ENCODE data around the gene PHYHIPL. TPM values are rescaled to one million over a fixed set of nuclear protein-coding genes. Genes with fewer than 3 reads are reported as not detected.
A peak's percentile ranks its signal among the peaks of the same experiment; 100 is the strongest.

The PHYHIPL gene
- total and polyA plus RNA-seq, 2 experiments from 2014 or later, result 1.1 TPM; not detected in 1

DNA sequence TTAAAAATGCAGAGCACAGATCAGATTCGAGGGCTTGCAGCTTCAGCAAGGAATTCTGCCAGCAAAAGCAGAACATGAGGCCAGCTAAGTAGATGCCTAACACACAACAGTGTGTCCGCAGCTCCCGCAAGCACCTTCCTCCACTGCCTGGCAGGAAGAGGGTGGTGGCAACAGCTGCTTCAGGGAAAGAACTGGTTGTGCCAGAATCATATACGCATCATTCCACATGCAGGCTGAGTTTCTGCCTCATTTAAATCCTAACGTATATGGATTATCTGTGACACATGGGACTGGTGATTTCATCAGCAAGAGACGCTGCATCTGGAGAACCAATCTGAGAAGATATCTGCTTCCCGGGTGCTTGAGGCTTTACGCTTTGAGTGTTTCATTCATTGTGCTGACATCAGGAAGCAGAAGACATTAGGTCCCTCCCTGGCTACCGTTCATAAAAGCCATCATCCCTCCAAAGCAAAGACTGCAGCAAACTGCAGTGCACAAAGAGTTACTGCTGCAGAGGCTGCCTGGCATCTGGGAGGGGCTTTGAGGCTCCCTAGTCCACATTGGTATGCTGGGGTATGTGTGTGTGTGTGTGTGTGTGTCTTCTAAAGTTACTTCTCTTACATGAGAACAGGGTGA is 107.1 kb downstream of the PHYHIPL start:
- Histone ChIP-seq H3K36me3 (no peaks in the 10 kb centered on the region), H3K9me3 (ENCODE audit: low read depth) (no peaks in the 10 kb centered on the region), H3K4me3 (no peak overlapping the region), H3K27me3 (no peaks in the 10 kb centered on the region), H3K4me1 (ENCODE audit: low read depth) (peaks cover 3% of the 10 kb centered on the region), H3K27ac (no peak overlapping the region)
- TF ChIP-seq, protein P1, sequence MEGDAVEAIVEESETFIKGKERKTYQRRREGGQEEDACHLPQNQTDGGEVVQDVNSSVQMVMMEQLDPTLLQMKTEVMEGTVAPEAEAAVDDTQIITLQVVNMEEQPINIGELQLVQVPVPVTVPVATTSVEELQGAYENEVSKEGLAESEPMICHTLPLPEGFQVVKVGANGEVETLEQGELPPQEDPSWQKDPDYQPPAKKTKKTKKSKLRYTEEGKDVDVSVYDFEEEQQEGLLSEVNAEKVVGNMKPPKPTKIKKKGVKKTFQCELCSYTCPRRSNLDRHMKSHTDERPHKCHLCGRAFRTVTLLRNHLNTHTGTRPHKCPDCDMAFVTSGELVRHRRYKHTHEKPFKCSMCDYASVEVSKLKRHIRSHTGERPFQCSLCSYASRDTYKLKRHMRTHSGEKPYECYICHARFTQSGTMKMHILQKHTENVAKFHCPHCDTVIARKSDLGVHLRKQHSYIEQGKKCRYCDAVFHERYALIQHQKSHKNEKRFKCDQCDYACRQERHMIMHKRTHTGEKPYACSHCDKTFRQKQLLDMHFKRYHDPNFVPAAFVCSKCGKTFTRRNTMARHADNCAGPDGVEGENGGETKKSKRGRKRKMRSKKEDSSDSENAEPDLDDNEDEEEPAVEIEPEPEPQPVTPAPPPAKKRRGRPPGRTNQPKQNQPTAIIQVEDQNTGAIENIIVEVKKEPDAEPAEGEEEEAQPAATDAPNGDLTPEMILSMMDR (IDR thresholded peaks at IDR 0.05; ENCODE audit: low read depth, low read length), result no peak
- peak in 1 of 2 donors; percentile 40 for DNase-seq (ENCODE audit: low read depth in 1 of 2, low spot score in 1 of 2)

DNA sequence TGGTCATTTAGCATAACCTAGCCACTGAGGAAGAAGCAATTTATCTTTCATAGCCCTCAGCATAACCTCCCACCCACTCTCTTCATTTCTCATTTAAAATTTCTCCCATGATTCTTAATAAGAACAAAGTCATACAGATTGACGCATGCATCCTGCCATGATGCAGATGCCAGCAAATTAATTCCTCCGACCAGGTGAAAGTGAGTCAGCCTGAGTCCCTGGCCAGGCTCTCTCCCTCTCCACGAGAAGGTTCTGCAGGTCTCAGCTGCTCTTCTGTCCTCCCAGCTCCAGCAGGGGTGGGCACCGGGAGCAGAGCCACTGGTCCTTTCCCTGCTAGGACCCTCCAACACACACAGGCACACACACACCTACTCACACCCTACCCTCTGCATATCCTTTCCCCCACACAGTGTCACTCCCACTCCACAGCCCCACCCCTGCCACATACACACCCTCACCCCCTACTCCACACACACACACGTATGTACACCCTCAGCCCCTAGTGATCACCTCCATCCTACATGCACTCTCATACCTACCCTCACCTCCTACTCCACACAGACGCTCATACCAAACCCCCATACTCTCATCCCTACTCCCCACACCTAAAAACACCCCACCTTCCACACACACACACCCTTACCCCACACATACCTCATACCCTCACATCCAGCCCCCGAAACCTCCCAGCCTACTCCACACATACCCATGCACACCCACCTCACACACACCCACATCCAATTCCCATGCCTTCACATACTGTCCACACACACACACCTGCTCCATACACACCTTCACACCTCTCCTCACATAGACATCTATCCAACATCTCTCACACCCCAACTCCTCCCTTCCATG is 107.9 kb downstream of the PHYHIPL start:
- Histone ChIP-seq H3K9me3 (ENCODE audit: low read depth) (no peaks in the 10 kb centered on the region), H3K27me3 (no peaks in the 10 kb centered on the region), H3K4me3 (no peak overlapping the region), H3K4me1 (ENCODE audit: low read depth) (peaks cover 3% of the 10 kb centered on the region), H3K27ac (no peak overlapping the region), H3K36me3 (no peaks in the 10 kb centered on the region)
- DNase-seq (ENCODE audit: low read depth in 1 of 2, low spot score in 1 of 2), result no peak
- TF ChIP-seq, protein P1 (IDR thresholded peaks at IDR 0.05; ENCODE audit: low read depth, low read length), result no peak

GRCh38 chr10:59285073-59285472 is 108.6 kb downstream of the PHYHIPL start:
- H3K36me3 ChIP-seq, result no peaks in the 10 kb centered on the region
- TF ChIP-seq, protein P1 (IDR thresholded peaks at IDR 0.05; ENCODE audit: low read depth, low read length), result no peak
- H3K4me1 ChIP-seq (ENCODE audit: low read depth), result peaks cover 3% of the 10 kb centered on the region
- no peaks in the 10 kb centered on the region for H3K27me3 ChIP-seq
- no peaks in the 10 kb centered on the region for H3K9me3 ChIP-seq (ENCODE audit: low read depth)
- no peak overlapping the region for H3K27ac ChIP-seq
- no peak overlapping the region for H3K4me3 ChIP-seq
- no peak for DNase-seq (ENCODE audit: low read depth in 1 of 2, low spot score in 1 of 2)

- Histone ChIP-seq H3K27me3 (no peaks in the 10 kb centered on the region), H3K36me3 (no peaks in the 10 kb centered on the region), H3K4me3 (no peak overlapping the region), H3K27ac (no peak overlapping the region), H3K4me1 (ENCODE audit: low read depth) (peaks cover 3% of the 10 kb centered on the region), H3K9me3 (ENCODE audit: low read depth) (no peaks in the 10 kb centered on the region)
- DNase-seq (ENCODE audit: low read depth in 1 of 2, low spot score in 1 of 2), result no peak
- TF ChIP-seq, protein P1 (IDR thresholded peaks at IDR 0.05; ENCODE audit: low read depth, low read length), result no peak
Observed at GRCh38 chr10:59285848-59286247, 109.4 kb downstream of the PHYHIPL start.

- H3K27me3 ChIP-seq, result no peaks in the 10 kb centered on the region
- H3K4me3 ChIP-seq, result no peak overlapping the region
- peaks cover 3% of the 10 kb centered on the region for H3K4me1 ChIP-seq (ENCODE audit: low read depth)
- H3K27ac ChIP-seq, result no peak overlapping the region
- TF ChIP-seq, protein P1 (IDR thresholded peaks at IDR 0.05; ENCODE audit: low read depth, low read length), result no peak
- H3K36me3 ChIP-seq, result no peaks in the 10 kb centered on the region
- DNase-seq (ENCODE audit: low read depth in 1 of 2, low spot score in 1 of 2), result no peak
- H3K9me3 ChIP-seq (ENCODE audit: low read depth), result no peaks in the 10 kb centered on the region
Observed at GRCh38 chr10:59287587-59288255, 111.3 kb downstream of the PHYHIPL start.
